Right ventricle myocardium superior (tissue), 1 donor: ENCODE data around the gene PPP2R2B. TPM values are rescaled to one million over a fixed set of nuclear protein-coding genes. Genes with fewer than 3 reads are reported as not detected.
"Not testable (repeated sequence)": the region's sequence is repeated elsewhere in the genome, so short reads cannot be mapped to it uniquely, and the experiment has no call there.

ENCODE experiments used
- ATAC-seq: fragments of 200-7000 bp; cut with Tn5 transposase; one replicate; pipeline ENCODE4 v1.9.1; 2020; ENCODE audit warnings: mild to moderate bottlenecking; ENCODE audit not compliant: poor library complexity
- DNase-seq: peaks from one replicate; pipeline ENCODE4 v3.0.0-alpha.2; 2020
- intact Hi-C: fragments of 100-400 bp; cut with DNase I; formaldehyde crosslinking; loops from one replicate; pipeline ENCODE4 v1.11.2; 2022
- total RNA-seq: library from RNA; stranded (reverse); fragmentation: NEBNext Ultra II Directional; extraction: Animal tissue kit (Norgen Biotek cat#: 25700); gene quantifications from one replicate; pipeline ENCODE4 v1.2.1, GENCODE V29; 2021
- donor health status: DM: no; HTN: yes; CAD: no; lungs with severe emphysema.

The PPP2R2B gene
- total RNA-seq, 1 donor from 2014 or later, result 0.19 TPM

- intact Hi-C loops, result loop anchor here (10.0 kb wide), 1 partner anchor 320 kb away; no protein-coding TSS in a partner anchor
- no peak for DNase-seq
- ATAC-seq, result no peak
Observed at GRCh38 chr5:146644831-146645230, 233.7 kb downstream of the PPP2R2B start.

- DNase-seq, result no peak
- ATAC-seq, result no peak
- intact Hi-C loops, result loop anchor here (10.0 kb wide), 1 partner anchor 321 kb away; no protein-coding TSS in a partner anchor
Observed at GRCh38 chr5:146643776-146644175, 234.8 kb downstream of the PPP2R2B start.

DNA sequence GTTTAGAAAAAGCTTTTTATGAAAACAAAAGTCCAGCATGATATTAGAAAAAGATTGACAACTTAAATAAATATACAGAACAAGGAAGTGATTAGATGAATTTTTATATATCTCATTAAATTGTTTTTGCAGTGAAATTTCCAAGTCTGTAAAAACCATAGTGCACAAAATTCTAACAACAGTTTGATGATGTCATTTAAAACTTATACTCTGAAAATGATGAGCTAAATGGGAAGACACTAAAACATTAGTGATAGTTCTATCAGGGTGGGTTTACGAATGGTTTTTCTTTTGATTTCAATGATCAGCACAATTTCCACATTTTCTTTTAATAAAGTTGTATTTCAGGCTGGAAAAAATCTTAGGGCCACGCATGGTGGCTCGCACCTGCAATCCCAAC, 236.1 kb downstream of the PPP2R2B start:
- ATAC-seq (no peak), DNase-seq (no peak)
- intact Hi-C loops, result loop anchor here (10.0 kb wide), 1 partner anchor 322 kb away; no protein-coding TSS in a partner anchor

- DNase-seq, result no peak
- intact Hi-C loops, result loop anchor here (10.0 kb wide), 1 partner anchor 323 kb away; no protein-coding TSS in a partner anchor
- no peak for ATAC-seq
Observed at GRCh38 chr5:146641941-146642340, 236.6 kb downstream of the PPP2R2B start.

- DNase-seq (no peak), ATAC-seq (no peak)
- intact Hi-C loops, result loop anchor here (10.0 kb wide), 1 partner anchor 324 kb away; no protein-coding TSS in a partner anchor
Observed at GRCh38 chr5:146640285-146640896, 238.2 kb downstream of the PPP2R2B start.

DNA sequence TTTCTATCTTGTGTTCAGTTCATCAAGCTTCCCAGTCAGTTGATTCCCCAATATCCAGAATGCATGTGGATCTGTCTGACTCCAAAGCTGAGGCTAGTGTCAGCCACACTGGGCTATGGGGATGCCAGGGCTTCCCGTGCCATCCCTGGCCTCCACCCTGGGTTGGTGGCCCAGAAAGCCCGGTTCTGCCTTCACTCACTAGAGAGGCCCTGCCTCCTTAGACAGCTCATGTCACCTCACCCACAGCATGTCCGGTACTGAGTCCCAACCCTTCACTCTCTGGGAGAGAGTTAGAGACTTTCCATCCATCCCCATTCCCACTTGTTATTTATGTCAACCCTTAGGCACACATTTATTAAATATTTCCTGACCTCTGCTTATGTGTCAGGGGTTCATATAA, 243.1 kb downstream of the PPP2R2B start:
- ATAC-seq, result no peak
- no peak for DNase-seq

GRCh38 chr5:146633323-146633764, 245.2 kb downstream of the PPP2R2B start:
- ATAC-seq (no peak), DNase-seq (no peak)
- intact Hi-C loops, result no loop called here

More for the DNA sequence above, 243.1 kb downstream of the PPP2R2B start:
- intact Hi-C loops, result no loop called here

- ATAC-seq (no peak), DNase-seq (no peak)
- intact Hi-C loops, result no loop called here
Observed at GRCh38 chr5:146632620-146633322, 245.8 kb downstream of the PPP2R2B start.

- ATAC-seq (no peak), DNase-seq (no peak)
- intact Hi-C loops, result no loop called here
Observed at GRCh38 chr5:146630472-146630871, 248.1 kb downstream of the PPP2R2B start.

GRCh38 chr5:146628950-146629349, 249.6 kb downstream of the PPP2R2B start:
- no peak for DNase-seq
- intact Hi-C loops, result no loop called here
- ATAC-seq, result no peak

DNA sequence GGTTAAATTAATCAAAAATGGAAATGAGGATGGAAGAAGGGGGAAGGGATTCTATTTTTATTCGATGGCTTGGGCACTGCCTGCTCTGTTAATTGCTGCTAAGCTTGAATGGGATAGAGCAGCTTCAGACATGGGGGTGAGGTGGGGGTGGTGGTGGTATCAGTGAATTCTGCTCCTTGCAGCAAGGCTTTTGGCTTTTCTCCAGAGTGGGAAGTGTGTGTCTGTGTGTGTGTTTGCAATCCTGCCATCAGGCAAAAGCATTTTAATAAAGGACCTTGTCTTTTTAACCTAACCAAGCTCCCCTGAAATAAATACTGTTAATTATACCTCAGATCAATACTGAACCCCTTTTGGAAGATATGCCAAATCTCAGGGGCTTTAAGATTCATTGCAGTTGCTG, 251.6 kb downstream of the PPP2R2B start:
- DNase-seq (no peak), ATAC-seq (no peak)
- intact Hi-C loops, result no loop called here

- DNase-seq (no peak), ATAC-seq (no peak)
- intact Hi-C loops, result no loop called here
Observed at GRCh38 chr5:146624179-146624578, 254.4 kb downstream of the PPP2R2B start.

GRCh38 chr5:146623666-146624065, 254.9 kb downstream of the PPP2R2B start:
- ATAC-seq, result no peak
- intact Hi-C loops, result no loop called here
- no peak for DNase-seq

- ATAC-seq (no peak), DNase-seq (no peak)
- intact Hi-C loops, result no loop called here
Observed at GRCh38 chr5:146623009-146623408, 255.5 kb downstream of the PPP2R2B start.

DNA sequence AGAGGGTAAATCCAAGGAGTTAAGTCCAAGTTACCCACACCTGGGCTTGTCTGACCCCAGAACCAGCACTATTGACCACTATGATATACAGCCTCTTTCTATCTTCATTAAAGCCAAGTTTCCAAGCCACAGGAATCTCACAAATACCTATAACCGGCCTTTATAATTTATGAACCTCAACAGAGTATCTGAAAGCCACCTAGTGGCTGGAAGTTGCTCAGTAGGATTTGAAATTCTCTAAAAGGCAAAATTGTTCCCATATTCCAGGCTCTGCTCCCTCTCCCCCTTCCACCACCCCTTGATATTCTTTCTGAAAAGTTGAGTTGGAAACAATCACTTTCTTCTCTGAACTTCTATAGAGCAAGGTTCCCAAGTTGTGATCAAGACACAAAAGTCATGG, 256.2 kb downstream of the PPP2R2B start:
- no peak for ATAC-seq

GRCh38 chr5:146620669-146621051, 257.9 kb downstream of the PPP2R2B start:
- DNase-seq (no peak), ATAC-seq (no peak)
- intact Hi-C loops, result no loop called here

More for the DNA sequence above, 256.2 kb downstream of the PPP2R2B start:
- no peak for DNase-seq
- intact Hi-C loops, result no loop called here

DNA sequence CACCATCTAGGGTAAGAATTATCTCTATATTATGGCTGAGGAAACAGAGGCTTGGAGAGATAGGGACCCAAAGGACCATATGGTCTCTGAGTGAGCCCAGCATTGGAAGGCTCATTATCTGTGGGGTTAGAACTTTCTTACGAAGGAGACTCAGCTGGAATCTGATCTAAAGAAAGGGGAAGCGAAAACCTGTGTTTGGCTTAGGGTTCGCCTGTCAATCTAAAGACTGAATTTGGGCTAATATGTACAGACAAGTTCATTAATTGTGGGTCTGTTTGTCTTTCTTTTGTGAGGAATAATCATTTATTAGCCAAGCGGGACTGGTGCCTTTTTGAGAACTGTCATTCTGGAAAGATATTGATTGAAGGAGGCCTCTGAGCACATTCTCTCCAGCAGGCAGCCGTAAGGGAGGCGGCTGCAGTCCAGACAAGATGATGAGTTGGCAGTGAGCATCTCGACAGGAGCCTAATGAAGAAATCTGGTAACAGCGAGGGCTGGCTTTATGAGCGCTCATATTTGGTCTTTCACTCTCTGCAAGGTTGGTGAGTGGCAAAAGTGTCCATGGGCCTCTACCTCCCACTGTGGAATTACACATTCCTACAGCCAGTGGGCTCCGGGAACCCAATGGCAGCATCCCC, 258.4 kb downstream of the PPP2R2B start:
- DNase-seq, result no peak
- intact Hi-C loops, result no loop called here
- ATAC-seq, result no peak

GRCh38 chr5:146618434-146618833, 260.1 kb downstream of the PPP2R2B start:
- no peak for DNase-seq
- intact Hi-C loops, result no loop called here
- no peak for ATAC-seq

GRCh38 chr5:146609731-146610130, 268.8 kb downstream of the PPP2R2B start:
- DNase-seq, intact Hi-C loops, ATAC-seq: not testable (repeated sequence)
